GM12891 (cell line): ENCODE data around the gene HHAT.

ENCODE experiments used
- POLR2A ChIP-seq: IDR thresholded peaks from 2 replicates; pipeline ENCODE4 v1.6.1; 2011; ENCODE audit warnings: low read depth, low read length, control low read depth
- TAF1 ChIP-seq: IDR thresholded peaks from 2 replicates; pipeline ENCODE4 v1.6.1; 2011; ENCODE audit warnings: low read depth, low read length, control low read depth

DNA sequence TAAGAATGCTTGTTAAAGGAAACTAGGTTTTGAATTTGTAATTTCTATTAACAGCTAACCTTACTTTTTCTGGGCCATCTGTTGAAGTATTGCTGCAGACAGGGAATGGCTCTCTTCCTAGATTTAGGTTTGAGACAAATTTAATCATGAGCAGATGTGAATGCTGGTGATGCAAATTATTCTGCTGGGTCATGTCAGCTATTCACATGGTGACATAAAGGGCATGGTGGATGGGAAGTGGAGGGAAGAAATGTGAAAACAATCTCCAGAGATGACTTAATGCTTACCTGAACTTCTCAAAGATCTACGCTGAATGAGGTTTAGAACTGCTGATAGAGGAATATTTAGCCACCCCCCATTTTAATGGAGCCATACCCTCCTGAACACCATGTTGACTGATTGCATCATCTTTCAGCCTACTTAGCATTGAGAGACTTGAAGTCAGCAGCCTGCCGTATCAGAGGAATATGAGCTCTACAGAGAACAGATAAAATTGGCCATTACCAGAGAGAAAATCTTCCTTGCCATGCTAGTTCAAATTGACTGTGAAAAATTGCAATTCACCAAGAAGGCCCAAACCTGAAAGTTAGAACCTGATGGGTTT is 138.8 kb downstream of the HHAT start:
- TF ChIP-seq TAF1, result no peak
- TF ChIP-seq POLR2A, result no peak
